Smooth muscle cell of bladder (primary cell): Measurements from ENCODE around the gene NLRP12. TPM values are rescaled to one million over a fixed set of nuclear protein-coding genes. Genes with fewer than 3 reads are reported as not detected.

ENCODE experiments used
- total RNA-seq: library from RNA; depleted of rRNA; stranded (reverse); fragments of >200 nt; gene quantifications from 2 replicates; pipeline ENCODE4 v1.2.3, GENCODE V29; 2014

Gene NLRP12, protein sequence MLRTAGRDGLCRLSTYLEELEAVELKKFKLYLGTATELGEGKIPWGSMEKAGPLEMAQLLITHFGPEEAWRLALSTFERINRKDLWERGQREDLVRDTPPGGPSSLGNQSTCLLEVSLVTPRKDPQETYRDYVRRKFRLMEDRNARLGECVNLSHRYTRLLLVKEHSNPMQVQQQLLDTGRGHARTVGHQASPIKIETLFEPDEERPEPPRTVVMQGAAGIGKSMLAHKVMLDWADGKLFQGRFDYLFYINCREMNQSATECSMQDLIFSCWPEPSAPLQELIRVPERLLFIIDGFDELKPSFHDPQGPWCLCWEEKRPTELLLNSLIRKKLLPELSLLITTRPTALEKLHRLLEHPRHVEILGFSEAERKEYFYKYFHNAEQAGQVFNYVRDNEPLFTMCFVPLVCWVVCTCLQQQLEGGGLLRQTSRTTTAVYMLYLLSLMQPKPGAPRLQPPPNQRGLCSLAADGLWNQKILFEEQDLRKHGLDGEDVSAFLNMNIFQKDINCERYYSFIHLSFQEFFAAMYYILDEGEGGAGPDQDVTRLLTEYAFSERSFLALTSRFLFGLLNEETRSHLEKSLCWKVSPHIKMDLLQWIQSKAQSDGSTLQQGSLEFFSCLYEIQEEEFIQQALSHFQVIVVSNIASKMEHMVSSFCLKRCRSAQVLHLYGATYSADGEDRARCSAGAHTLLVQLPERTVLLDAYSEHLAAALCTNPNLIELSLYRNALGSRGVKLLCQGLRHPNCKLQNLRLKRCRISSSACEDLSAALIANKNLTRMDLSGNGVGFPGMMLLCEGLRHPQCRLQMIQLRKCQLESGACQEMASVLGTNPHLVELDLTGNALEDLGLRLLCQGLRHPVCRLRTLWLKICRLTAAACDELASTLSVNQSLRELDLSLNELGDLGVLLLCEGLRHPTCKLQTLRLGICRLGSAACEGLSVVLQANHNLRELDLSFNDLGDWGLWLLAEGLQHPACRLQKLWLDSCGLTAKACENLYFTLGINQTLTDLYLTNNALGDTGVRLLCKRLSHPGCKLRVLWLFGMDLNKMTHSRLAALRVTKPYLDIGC
- under 0.01 TPM in 1 of 2 replicates, not detected in the other for total RNA-seq

GRCh38 chr19:53824134-53824611, at the start of gene NLRP12:
Gene NLRP12 (minus strand): TSS chr19:53824314. CDS start chr19:53824174, 140 bp downstream.

DNA sequence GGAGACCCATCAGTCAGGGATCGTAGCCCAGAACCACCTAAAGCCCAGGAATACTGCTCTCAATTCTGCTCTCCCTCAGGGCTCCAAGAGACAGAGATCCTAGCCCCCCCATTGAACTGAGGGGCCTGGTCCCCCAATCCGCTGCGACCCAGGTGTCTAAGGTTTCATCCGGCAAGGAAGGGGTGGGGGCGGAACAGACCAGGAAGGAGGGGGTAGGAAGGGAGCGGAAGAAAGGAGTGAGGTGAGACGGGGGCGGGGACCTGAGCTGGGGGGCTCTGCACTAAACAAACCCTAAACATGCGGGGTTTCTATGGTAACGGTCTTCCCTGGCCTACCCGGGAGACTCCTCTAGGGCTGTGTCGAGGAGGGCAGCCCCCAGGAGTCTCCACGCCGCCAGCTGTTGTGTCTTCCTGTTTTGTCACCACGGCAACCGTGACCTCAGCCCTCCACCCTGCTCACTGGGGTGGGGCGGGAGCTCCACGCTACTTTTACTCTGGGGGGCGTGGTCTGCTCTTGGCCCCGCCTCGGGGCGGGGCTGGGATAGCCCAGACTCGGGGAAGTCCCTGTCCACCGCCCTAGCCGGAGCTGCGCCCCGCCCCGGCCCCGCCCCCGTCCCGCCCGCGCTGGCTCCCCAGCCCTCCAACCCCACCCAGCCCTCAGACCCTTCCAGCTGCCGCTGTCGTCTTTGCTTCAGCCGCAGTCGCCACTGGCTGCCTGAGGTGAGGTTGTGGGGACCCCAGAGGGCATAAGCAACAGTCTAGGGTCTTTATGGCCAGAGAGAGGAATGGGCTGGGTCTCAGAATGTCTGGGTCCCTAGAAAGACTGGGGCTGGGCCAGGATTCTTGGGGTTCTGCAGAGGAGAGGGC, 43.3 kb upstream of the NLRP12 start, which contains the start of gene MYADM:
TSS of gene MYADM (plus strand) at position 659 of the 866 bp plus-strand sequence. CDS start 5,647 bp downstream, outside the sequence.

Other genes starting within 250 kb of the NLRP12 start
- not detected in 2 replicates for gene DPRX, start 192.3 kb downstream of the NLRP12 start, total RNA-seq
- 5.0 and 6.7 TPM in 2 replicates for gene MYADM, start 43.6 kb upstream of the NLRP12 start, total RNA-seq
- gene PRKCG, start 57.9 kb upstream of the NLRP12 start, total RNA-seq = 0.14 TPM in 1 of 2 replicates, not detected in the other
- 1.3 and 1.6 TPM in 2 replicates for gene CACNG7, start 85.0 kb upstream of the NLRP12 start, total RNA-seq
- 0.37 and 0.43 TPM in 2 replicates for gene CACNG8, start 138.6 kb upstream of the NLRP12 start, total RNA-seq
- 0.83 and 2.3 TPM in 2 replicates for gene CACNG6, start 167.3 kb upstream of the NLRP12 start, total RNA-seq
- gene VSTM1, start 239.6 kb upstream of the NLRP12 start, total RNA-seq = not detected in 2 replicates